Activated CD8-positive, alpha-beta memory T cell treated with anti-CD3 and anti-CD28 coated beads, Interleukin-2, amount 50 U/mL, for 4 hours (primary cell): Measurements from ENCODE around the gene NF1.

Source experiments
- DNase-seq: peaks from one replicate; pipeline ENCODE4 v3.0.0-alpha.2; 2020

NF1 gene

DNA sequence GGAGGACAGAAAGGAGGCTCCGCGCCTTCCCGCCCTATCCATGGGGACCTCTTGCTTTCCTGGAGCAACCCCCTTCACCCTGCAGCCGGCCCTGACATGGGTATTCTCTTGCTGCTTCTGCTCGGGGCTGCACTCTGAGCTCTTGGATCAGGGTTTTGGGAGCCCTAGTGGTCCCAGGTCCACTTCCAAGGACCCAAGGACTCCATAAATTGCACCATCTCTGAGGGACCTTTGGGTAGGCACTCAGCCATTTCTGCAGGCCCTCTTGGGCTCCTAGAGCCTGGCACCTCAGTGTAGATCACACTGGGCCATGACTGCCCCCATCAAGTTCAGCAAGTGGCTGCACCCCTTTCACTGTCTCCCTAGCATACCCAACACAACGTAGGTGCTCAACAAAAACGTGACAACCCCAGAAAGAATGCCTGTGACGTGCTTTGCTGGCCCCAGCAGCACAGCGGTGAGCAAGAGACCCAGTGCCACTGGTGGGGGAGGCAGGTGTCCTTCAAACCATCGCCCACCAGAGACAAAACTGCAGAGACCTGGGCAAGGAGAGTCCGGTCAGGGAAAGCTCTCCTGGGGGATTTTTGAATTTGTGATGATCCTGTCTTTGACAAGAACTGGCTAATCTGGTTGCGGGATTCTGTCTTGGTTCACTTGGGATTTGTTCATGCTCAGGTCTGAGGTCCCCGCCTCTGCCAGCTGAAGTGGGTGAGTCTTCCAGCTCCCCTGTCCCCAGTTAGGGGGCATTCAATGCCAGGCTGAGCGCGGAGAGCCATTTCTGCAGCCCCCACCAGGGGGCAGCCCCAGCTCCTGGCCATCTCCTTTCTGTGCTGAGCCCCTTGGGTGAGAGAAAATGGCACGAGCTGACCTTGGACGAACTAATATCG is 294.2 kb downstream of the NF1 start:
- peak; percentile 55 for DNase-seq

DNA sequence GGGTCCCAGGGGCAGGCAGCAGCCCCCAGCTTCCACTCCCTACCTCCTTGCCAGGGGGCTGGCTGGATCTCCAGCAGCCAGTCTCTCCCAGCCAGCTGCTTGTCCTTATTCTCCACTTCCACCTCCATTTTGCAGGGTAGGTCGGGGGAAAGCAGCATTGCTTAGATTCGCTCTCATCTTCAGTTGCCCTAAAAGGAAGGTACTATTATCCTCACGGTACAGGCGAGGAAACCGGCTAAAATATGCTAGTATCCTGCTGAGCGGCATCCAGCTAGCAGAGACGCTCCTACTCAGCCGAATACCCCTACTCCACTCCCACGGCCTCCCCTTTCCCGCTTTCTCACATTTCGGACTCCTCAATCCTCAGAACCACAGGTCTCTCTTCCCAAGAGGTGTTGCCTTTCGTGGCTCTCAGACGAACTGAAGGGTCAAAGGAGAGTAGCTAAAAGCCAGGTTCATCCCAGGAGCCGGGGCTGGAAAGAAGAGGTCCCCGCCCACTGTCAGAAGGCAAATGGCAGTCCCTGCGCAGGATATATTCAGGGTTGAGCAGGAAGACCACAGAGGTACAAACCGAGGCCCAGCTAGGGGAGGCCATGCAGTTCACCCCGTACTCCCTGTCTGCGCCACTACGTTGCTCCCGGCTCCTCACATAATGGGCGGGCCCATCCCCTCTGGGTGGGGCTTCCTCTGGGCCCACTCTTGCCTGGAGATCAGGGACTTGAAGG is 295.0 kb downstream of the NF1 start:
- no peak for DNase-seq

DNA sequence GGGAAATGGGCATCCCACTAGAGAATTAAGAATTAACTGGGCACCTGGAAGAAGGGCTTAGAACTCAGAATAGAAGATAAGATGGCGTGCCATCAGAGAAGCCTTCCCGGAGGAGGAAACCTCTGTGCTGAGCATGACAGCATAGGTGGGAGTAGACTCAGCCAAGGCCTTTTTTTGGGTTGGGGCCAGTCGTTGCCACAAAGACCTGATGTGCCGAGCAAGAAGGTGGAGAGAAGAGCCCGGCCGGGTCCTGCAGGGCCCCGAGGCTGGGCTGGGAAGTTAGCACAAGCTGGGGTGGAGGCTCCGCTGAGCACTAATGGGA is 295.6 kb downstream of the NF1 start:
- no peak for DNase-seq

DNA sequence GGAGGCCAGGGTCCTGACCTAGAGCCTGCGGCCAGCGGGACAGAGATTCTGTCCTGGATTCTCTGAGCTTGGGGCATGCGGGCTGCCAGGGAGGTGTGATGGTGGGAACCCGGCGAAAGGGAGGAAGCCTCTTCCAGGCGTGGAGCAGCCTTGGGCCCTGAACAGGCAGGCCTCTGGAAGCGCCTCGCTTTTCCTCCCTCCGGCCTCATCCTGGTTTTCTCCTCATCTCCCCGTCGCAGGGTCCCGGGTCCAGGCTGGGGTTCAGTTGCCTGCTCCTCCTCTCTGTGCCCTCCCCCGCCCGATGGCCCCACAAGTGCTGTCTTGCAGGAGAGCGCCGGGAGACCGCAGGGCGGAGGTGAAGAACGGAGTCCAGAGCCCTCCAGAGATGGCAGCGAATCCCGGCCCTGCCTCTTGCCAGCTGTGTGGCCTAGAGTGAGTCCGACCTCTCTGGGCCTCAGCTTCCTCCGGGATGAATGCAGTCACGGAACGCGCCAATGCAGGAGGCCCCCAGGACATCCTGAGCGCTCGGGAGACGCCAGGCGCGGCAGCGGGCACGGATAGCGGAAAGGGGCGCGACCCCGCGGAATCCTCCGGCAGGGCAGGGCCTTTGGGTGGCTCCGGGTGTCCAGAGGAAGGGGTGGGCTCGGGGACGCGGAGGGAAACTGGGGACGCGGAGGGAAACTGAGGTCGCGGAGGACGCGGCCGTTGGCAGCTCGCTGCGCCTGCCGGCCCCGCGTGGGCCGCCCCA is 296.1 kb downstream of the NF1 start:
- DNase-seq: no peak

DNA sequence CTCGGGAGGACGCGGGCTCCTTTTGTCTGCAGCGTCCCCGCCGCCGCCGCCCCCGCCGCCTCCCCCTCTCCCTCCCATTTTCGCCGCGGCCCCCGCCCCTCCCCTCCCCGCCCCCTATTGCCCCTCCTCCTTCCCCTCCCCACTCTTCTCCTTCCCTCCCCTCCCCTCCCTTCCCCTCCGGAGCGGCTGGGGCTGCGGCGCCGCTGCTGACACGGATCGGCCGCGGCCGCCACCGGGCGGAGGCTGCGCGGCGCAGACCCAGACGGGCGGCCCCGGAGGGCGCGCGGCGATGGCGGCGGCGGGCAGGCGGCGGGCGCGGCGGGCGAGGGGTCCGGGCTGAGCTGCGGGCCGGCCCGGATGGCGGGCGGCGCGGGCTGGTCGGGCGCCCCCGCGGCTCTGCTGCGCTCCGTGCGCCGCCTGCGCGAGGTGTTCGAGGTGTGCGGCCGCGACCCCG is 296.7 kb downstream of the NF1 start, which contains the start of gene RAB11FIP4:
TSS of gene RAB11FIP4 (plus strand) at position 180 of the 454 bp plus-strand sequence. CDS start at position 358, 178 bp downstream.
- no peak for DNase-seq

DNA sequence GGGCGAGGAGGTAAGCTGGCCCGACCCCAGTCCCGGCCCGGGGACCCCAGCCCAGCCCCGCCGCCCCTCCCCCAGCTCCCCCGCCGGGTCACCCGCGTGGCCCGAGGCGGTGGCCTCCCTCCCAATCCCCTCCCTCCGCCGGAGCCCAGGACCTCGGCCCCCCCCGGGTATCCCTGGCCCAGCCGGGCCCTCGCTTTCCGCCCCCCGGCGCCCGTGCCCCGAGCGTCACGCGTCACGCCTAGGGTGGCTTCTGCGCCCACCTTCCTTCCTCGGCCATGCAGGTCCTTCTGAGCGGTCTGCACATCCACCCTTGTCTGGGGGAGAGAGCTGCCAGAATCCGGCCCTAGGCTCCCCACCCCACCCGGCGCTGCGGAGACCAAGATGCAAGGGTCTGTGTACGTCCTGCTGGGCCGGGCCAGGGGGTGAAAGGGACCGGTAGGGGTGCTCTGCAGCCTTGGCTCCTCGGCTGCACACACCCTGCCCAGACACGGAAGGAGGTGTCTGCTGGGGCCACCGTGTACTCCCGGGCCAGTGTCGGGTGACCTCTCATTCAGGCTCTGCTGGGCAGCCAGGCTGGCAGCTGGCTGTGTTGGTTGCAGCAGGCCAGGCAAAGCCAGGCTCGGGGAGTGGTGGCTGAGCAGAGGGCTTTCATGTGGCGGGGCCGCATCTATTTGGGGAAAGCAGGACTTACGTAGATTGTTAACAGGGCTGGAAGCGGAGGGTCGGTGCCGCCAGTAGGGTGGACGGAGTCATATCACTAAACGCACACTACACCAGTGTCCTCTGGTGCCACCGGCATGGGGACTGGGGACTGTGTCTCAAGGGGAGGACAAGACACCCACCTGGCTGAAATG is 297.5 kb downstream of the NF1 start:
- no peak for DNase-seq

DNA sequence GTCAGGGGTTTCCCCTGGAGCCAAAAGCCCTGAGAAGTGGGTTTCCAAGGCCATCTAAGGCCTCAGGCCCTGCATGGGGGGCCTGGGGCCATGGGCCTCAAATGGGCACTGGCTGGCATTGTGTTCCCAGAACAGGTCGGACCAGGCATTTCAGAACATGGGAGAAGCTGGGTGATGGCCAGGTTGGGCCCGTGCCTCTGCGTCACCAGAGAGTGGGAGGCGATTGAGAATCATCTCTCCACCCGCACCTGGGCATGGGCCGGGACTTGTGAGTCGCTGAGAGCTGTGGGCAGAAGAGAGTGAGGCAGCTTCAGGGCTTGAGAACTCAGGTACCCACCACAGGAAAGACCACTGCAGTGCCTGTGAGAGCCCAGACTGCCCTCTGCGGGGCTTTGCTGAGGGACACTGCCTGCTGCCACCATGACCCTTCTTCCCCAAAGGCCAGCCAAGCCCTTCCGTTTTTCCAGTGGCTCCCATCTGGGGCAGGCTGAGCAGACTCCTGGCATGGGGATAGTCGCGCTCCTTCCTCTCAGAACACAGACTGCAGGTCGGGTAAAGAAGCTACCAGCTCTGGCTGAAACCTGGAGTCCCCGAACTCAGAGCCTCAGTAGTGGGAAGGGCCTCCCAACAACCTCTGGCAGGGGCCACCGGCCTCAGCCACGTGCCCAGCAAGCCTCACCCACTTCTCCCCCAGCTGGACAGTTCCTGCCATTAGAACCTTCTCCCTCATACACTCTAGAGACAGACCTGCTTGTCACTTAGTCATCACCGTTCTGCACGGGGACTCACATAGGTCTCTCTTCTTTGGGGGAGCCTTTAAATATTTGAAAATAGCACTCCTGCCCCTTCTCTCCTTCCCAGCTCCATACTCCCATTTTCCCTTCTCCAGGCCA is 298.3 kb downstream of the NF1 start:
- no peak for DNase-seq

DNA sequence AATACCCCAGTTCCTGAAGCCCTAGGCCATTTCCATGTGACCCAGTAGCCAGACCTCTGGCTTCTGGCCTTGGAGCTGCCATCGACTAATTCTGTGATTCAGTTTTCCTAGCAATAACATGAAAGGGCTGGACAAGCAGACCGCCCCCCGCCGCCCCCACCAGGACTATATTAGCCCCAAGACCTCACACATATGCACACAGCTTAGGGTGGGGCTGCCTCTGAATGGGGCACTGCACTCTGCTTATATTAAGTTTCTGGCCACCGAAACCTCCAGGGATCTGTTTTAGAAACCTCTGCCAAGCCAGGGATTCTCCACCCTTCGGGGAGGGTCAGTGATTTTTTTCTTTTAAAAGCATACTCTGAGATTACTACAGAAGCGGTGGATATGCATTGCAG is 299.0 kb downstream of the NF1 start:
- DNase-seq: no peak

DNA sequence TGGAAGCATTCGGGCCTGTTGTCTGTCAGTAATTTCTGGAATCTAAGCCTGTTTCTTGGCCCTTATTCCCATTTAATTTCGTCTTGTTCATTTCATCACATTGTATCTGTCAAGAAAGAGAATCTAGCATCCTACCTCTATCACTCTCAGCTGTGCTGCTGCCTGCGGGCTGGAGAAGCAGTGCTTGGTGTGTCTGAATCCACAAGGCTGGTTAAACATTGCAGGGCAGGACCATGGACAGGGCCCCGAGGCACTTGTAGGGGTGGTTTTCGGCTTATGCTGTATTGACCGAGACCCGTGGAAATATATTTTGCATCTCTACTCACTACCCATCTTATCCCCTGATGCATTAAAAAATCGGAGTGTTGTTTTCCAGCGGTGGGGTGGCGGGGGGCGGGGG is 299.8 kb downstream of the NF1 start:
- no peak for DNase-seq

DNA sequence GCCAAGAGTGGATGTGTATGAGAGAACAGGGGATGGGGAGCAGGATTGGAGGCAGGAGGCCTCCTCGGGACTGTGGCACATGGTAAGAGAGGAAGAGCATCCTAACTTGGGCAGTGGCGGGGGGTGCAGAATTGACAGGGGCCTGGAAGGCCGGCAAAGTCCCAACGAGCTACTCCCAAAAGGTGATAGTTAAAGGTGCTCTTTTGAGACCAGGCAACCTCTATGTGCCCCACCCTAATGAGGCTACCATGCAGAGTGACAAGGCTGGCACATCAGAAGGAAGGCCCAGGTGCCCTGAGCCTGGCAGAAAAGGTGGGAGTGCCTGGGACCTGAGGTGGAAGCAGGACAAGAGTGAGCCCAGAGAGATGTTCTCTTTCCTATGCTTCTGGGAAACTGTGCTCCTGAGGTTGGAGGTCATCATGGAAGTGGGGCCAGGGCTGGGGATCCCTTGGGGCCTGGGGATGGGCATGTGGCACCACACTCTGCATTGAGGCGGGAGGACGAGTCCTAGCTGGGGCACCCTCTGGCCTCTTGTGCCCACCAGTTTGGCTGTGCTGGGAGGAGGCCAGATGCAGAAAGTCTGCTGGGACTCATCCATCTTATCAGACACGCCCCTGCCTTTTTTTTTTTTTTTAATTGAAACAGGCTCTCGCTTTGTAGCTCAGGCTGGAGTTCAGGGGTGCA is 302.6 kb downstream of the NF1 start:
- DNase-seq: no peak

DNA sequence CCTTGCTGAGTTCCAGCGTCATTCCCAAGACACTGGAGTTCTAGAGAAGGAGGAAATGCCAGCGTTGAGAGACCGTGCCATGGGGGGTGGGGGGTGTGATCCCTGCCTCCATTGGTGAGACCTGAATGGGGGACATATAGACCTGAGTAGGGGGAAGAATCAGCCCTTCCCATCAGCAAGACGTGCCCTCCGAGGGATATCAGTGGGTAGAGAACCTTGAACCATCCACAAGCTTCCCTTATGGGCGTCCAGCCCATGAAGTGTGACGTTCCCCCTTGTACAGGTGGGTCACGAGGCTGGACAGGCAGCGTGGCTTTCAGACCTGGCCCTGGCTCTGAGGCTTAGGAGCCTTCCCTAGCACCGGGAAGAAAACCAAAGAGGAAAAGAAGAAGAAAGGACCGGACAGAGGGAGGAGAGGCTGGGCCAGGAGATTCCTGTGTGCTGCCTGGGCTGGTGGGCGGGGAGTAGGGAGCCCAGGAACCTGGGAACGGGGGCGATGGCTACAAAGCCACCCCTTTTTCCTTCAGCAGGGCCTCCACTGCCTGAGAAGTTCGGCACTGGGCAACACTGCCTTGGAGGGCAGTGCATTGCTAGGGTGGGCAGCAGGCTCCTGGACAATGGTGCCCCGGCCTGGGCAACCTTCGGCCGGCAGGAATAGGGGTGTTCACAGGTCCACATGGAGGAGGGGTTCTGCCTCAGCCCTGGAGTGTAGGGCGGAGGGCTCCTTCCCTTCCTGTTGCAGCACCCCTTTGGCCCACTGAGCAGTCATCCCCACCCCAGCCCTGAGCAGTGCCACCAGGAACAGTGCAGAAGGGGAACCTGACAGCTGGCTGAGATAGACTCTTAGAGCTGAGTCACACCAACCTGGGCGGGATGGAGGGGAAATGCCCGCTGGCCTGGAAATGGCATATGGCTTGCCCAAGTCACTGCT is 303.9 kb downstream of the NF1 start:
- DNase-seq: no peak

DNA sequence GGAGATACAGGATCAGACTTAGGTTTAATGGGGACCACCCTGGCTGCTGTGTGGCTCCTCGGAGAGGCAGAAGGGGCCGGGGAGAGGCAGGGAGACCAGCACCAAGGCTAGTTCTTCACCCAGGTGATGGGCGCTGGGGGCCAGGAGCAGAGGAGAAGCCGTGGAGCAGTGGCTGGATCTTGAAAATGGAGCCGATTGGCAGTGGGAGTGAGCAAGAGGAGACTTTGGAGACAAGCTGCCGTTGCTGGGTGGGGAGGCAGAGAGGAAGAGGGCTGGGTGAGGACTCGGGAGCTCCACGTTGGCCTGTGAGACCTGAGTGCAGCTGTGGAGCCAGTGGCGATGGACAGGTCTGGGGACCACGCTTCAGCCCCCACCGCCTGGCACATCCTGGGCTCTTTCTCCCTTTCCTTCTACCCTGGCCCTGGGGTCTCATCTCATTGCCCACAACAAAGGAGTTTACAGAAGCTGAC is 305.7 kb downstream of the NF1 start:
- DNase-seq: no peak

DNA sequence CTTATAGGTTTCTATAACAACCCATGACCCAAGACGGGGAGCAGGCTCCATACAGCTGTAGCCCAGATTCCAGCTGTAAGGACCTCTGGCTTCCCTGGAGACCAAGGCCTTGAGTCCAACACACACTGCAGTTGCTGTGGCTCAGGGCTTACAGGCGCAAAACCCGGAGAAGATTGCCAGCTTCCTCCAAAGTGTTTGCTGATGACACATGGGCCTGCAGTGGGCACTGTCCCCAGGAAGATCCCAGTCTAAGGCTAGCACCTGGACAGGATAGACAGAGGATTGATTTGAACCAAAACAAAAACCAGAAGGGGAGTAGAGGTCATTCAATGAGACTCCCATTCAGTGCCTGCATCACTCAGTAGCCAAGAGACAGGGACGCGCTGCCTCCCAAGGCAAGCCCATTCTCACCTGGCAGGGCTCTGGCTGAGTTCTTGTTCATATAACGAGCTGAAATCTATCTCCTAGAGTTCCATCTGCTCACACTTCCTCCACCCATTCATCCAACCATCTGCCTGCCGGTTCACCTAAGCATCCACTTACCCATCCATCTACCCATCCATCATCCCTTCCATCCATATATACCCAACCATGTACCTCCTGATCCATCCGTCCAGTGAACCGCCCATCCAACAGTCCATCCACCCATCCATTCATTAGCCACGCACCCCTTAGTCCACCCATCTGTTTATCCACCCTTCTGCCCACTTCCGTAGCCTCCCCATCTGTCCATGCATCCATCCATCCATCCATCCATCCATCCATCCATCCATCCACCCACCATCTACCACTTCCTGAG is 306.9 kb downstream of the NF1 start:
- DNase-seq: no peak

DNA sequence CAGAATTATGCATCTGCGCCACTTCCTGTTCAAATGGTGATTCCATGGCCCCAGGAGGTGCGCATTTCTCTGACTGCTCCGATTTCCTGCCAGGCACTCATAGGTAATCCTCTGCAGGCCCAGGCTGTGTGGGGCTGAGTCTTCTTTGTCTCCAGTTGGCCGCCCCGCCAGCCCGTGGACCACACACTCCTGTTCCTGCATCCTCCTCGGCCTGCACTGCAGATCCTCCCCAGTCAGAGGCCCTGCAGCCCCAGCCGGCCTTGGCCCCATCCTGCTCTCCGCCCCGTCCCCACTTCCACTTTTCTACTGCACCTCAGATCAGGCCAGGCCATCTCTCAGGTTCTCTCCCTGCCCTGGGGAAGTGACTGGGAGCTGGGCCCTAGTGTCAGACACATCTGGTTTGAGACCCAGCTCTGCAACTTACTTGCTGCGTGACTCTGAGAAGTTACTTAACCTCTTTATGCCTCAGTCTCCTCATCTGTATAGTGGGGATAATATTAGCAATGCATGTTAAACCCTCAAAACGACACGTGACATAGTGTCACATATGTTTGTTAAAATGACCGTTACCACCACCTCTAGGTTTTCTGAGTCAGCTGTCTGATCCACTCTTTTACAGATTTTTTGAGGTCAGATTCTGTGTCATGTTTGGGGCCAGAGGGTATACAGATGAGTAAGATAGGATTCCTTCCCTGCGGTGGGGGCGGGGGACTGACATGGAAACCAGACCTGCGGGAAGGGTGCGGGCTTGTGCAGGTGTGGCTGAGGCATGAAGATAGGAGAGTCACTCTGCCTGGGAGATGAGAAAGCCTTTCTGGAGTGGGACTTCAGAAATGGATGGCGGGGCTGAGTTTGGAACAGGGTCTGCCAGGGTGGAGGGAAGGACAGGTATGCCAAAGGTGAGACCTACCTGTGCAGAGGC is 309.5 kb downstream of the NF1 start:
- no peak for DNase-seq

DNA sequence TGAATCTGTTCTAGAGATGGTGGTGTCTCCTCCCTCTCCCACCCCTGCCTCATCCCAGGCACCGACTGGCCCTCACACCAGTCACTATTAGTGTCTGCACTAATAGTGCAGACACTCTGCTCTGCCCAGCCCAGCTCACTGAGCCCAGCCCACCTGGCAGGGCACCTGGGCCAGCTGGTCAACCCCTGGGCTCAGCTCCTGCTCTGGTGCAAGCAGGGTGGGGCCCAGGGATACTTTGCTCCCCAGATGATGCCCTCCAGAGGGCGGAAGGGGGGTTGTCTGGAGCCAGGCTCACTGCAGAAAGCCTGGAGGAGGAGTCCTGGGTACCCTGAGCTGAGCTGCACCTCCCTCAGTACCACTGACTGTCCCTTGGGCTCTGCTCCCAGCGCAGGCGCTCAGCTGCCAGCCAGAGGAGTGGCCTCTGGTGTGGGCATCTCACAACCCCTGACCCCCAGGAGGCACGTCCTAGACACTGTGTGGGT is 311.2 kb downstream of the NF1 start:
- no peak for DNase-seq

DNA sequence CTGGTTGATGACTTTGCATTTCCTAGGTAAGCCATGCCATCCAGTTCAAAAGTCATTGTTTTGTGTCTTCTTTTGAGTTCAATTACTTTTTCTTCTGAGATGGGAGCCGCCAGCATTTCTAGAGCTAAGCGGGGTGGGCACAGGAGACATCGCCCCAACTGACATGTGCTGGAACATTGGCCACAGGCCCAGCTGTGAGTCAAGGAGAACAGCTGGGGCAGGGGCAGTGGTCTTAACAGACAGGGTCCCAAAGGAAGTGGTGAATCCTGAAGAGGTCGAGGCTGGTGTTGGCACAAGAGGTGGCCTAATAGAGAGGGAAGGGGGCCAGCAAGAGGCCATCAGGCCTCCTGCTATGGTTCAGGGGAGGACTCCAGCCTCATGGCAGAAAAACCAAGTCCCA is 313.8 kb downstream of the NF1 start:
- no peak for DNase-seq

DNA sequence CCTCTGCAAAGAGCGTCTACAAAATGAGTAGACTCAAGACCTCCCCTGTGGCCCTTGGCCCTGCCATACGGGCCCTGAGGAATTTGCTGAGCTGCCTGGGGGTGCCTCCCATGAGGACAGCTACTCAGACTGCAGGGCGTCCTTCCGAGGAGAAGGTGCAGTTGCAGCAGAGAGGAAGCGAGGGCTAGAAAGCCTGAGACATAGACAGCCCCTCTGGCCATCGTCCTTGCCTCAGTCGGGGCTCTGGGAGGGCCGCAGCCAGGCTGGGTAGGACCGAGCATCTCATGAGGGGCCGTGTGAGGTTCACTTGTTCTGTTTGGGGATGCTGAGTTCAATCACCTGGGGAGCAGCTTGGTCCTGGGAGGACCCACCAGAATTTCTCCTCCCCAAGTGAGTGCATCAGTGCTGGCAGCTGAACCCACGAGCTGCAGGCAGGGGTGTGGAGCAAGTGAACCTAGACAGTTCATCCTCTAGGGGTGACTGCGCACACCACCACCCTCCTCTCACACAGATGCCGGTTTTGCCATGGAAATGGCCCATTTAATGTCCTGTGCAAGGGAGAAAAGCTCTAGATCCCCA is 317.0 kb downstream of the NF1 start:
- no peak for DNase-seq
